Tibial nerve (tissue), 4 donors: ENCODE data around the gene MOSPD3.
A peak's percentile ranks its signal among the peaks of the same experiment; 100 is the strongest.

Experiments
- CTCF ChIP-seq, 5 experiments: fragments of 200-600 bp in 3 of 5; fragments of 450-650 bp in 2 of 5; sonication (generic) in 3 of 5; IDR thresholded peaks; one replicate each; pipeline ENCODE4 v1.5.1; 2016 to 2019; ENCODE audit warnings: antibody characterized with exemption in 5 of 5, mild to moderate bottlenecking in 3 of 5, moderate library complexity in 2 of 5
- EP300 ChIP-seq, 2 donors: sonication (generic); formaldehyde crosslinking; IDR thresholded peaks; one replicate each; pipeline ENCODE4 v1.6.1; 2017; ENCODE audit warnings: antibody characterized with exemption in 2 of 2, mild to moderate bottlenecking in 1 of 2
- POLR2A ChIP-seq, 2 donors: fragments of 450-650 bp; IDR thresholded peaks; one replicate each; pipeline ENCODE4 v1.6.1; 2017; ENCODE audit warnings: antibody characterized with exemption in 2 of 2, mild to moderate bottlenecking in 2 of 2, moderate library complexity in 2 of 2

GRCh38 chr7:100568896-100569844 lies 43.2 kb upstream of the MOSPD3 start:
- peak in 4 of 5 experiments; percentile 30 to 49 (median 41) for TF ChIP-seq CTCF (IDR thresholded peaks at IDR 0.05)
- TF ChIP-seq POLR2A (IDR thresholded peaks at IDR 0.05), result no peak
- TF ChIP-seq EP300 (IDR thresholded peaks at IDR 0.05), result peak in 1 of 2 donors; percentile 29
